ENCODE data around the gene VSIG10L. TPM values are rescaled to one million over a fixed set of nuclear protein-coding genes. Genes with fewer than 3 reads are reported as not detected.

VSIG10L gene
- total RNA-seq, 4 donors from 2014 or later: 0.21 to 0.56 (median 0.28) TPM

GRCh38 chr19:51338563-51339312 lies 3.2 kb downstream of the VSIG10L start:
- H3K27me3 ChIP-seq: no peaks in the 10 kb centered on the region
- peak overlapping the region in 1 of 3 donors; percentile 61 for H3K27ac ChIP-seq
- peak overlapping the region in 1 of 3 donors; percentile 38 for H3K4me3 ChIP-seq (replicated peaks in 1 of 3)
- peaks cover 9 to 14% of the 10 kb centered on the region in 2 donors for H3K4me1 ChIP-seq
- no peak for TF ChIP-seq POLR2A (IDR thresholded peaks at IDR 0.05)
- TF ChIP-seq CTCF (IDR thresholded peaks at IDR 0.05): peak; percentile 62 to 91 (median 70)
- no peaks in the 10 kb centered on the region for H3K9me3 ChIP-seq
- WGBS, 2 donors: 6 to 7% methylated on average over 19 to 30 of the region's 43 CpGs
- no peaks in the 10 kb centered on the region for H3K36me3 ChIP-seq
- DNase-seq: peak; percentile 80 to 84
- intact Hi-C loops (cut with DNase I): no loop called here

GRCh38 chr19:51337861-51338562 lies 3.9 kb downstream of the VSIG10L start:
- H3K36me3 ChIP-seq: no peaks in the 10 kb centered on the region
- no peak overlapping the region for H3K4me3 ChIP-seq (replicated peaks in 1 of 3)
- DNase-seq: no peak
- no peak for TF ChIP-seq POLR2A (IDR thresholded peaks at IDR 0.05)
- no peak for TF ChIP-seq CTCF (IDR thresholded peaks at IDR 0.05)
- H3K27ac ChIP-seq: no peak overlapping the region
- no peaks in the 10 kb centered on the region for H3K9me3 ChIP-seq
- H3K4me1 ChIP-seq: peaks cover 9 to 14% of the 10 kb centered on the region in 2 donors
- WGBS, 2 donors: 86 to 88% methylated on average over 11 to 19 of the region's 19 CpGs
- intact Hi-C loops (cut with DNase I): no loop called here
- H3K27me3 ChIP-seq: no peaks in the 10 kb centered on the region

GRCh38 chr19:51337141-51337860 lies 4.6 kb downstream of the VSIG10L start:
- peaks cover 9 to 14% of the 10 kb centered on the region in 2 donors for H3K4me1 ChIP-seq
- no peaks in the 10 kb centered on the region for H3K36me3 ChIP-seq
- DNase-seq: no peak
- no peaks in the 10 kb centered on the region for H3K9me3 ChIP-seq
- H3K27me3 ChIP-seq: no peaks in the 10 kb centered on the region
- intact Hi-C loops (cut with DNase I): no loop called here
- no peak overlapping the region for H3K27ac ChIP-seq
- 92 to 96% methylated on average over 1 to 8 of the region's 13 CpGs for WGBS, 2 donors
- TF ChIP-seq POLR2A (IDR thresholded peaks at IDR 0.05) (no peak), CTCF (IDR thresholded peaks at IDR 0.05) (no peak)
- H3K4me3 ChIP-seq (replicated peaks in 1 of 3): no peak overlapping the region

- intact Hi-C loops (cut with DNase I): no loop called here
- H3K9me3 ChIP-seq: no peaks in the 10 kb centered on the region
- no peaks in the 10 kb centered on the region for H3K36me3 ChIP-seq
- no peak overlapping the region for H3K4me3 ChIP-seq (replicated peaks in 1 of 3)
- WGBS, 2 donors: 88 to 92% methylated on average over 13 of the region's 13 CpGs
- DNase-seq: no peak
- H3K4me1 ChIP-seq: peaks cover 0 to 7% of the 10 kb centered on the region in 2 donors
- H3K27ac ChIP-seq: no peak overlapping the region
- no peak for TF ChIP-seq POLR2A (IDR thresholded peaks at IDR 0.05)
- TF ChIP-seq CTCF (IDR thresholded peaks at IDR 0.05): no peak
- H3K27me3 ChIP-seq: no peaks in the 10 kb centered on the region
Measured at GRCh38 chr19:51333836-51334460, 8.0 kb downstream of the VSIG10L start.
